Loucy (cell line): ENCODE results near the gene GOLGA5.

ENCODE experiments used
- H2AFZ ChIP-seq: fragments of 200-600 bp; sonication (generic); 2 replicates; pipeline ENCODE4 v1.6.0; 2016; ENCODE audit warnings: antibody characterized with exemption, mild to moderate bottlenecking, low read length, moderate library complexity
- H3F3A ChIP-seq: fragments of 200-600 bp; 2 replicates; pipeline ENCODE4 v1.6.0; 2016; ENCODE audit warnings: antibody characterized with exemption, low read depth, mild to moderate bottlenecking
- H3K27me3 ChIP-seq: fragments of 200-600 bp; sonication (generic); 2 replicates; pipeline ENCODE4 v1.6.1; 2014; ENCODE audit warnings: low read length, mild to moderate bottlenecking; ENCODE audit not compliant: insufficient read depth, poor library complexity, severe bottlenecking
- H3K36me3 ChIP-seq: fragments of 200-600 bp; sonication (generic); 2 replicates; pipeline ENCODE4 v1.6.1; 2016; ENCODE audit warnings: low read length; ENCODE audit not compliant: insufficient read depth
- H3K4me1 ChIP-seq: fragments of 200-600 bp; sonication (generic); 2 replicates; pipeline ENCODE4 v1.5.1; 2014; ENCODE audit warnings: low read length, mild to moderate bottlenecking; ENCODE audit not compliant: insufficient read depth, poor library complexity, severe bottlenecking
- H3K4me2 ChIP-seq: fragments of 200-600 bp; sonication (generic); 2 replicates; pipeline ENCODE4 v1.6.0; 2014; ENCODE audit warnings: antibody characterized with exemption, low read length, low read depth, mild to moderate bottlenecking; ENCODE audit not compliant: poor library complexity, severe bottlenecking
- H3K4me3 ChIP-seq: fragments of 200-600 bp; sonication (generic); 2 replicates; pipeline ENCODE4 v1.5.1; 2014; ENCODE audit warnings: low read length, mild to moderate bottlenecking, mixed read lengths; ENCODE audit not compliant: poor library complexity, severe bottlenecking
- H3K79me2 ChIP-seq: fragments of 200-600 bp; sonication (generic); 2 replicates; pipeline ENCODE4 v1.6.1; 2014; ENCODE audit warnings: low read length; ENCODE audit not compliant: insufficient read depth
- H3K9ac ChIP-seq: fragments of 200-600 bp; sonication (generic); 2 replicates; pipeline ENCODE4 v1.6.0; 2014; ENCODE audit warnings: mild to moderate bottlenecking, low read depth, low read length, moderate library complexity; ENCODE audit not compliant: poor library complexity, severe bottlenecking
- H3K9me2 ChIP-seq: fragments of 200-600 bp; sonication (generic); replicated peaks from 2 replicates; pipeline ENCODE4 v1.6.1; 2016; ENCODE audit warnings: low read depth, low read length, mixed read lengths
- H3K9me3 ChIP-seq: fragments of 200-600 bp; sonication (generic); 2 replicates; pipeline ENCODE4 v1.6.1; 2014; ENCODE audit warnings: mild to moderate bottlenecking, antibody characterized with exemption, low read length, low read depth; ENCODE audit not compliant: insufficient read depth
- H4K20me1 ChIP-seq: fragments of 200-600 bp; sonication (generic); 2 replicates; pipeline ENCODE4 v1.6.0; 2014; ENCODE audit warnings: antibody characterized with exemption, low read length, mild to moderate bottlenecking; ENCODE audit not compliant: insufficient read depth, poor library complexity, severe bottlenecking
- EZH2phosphoT487 ChIP-seq: fragments of 200-600 bp; IDR thresholded peaks from 2 replicates; pipeline ENCODE4 v1.6.1; 2018; ENCODE audit warnings: antibody characterized with exemption, mild to moderate bottlenecking, moderate library complexity, borderline replicate concordance
- TF ChIP-seq, protein P1 (sequence below): fragments of 200-600 bp; sonication (generic); conservative IDR thresholded peaks from 2 replicates; pipeline ENCODE4 v1.5.1; 2014; ENCODE audit warnings: mild to moderate bottlenecking, antibody characterized with exemption, low read length

Gene GOLGA5

DNA sequence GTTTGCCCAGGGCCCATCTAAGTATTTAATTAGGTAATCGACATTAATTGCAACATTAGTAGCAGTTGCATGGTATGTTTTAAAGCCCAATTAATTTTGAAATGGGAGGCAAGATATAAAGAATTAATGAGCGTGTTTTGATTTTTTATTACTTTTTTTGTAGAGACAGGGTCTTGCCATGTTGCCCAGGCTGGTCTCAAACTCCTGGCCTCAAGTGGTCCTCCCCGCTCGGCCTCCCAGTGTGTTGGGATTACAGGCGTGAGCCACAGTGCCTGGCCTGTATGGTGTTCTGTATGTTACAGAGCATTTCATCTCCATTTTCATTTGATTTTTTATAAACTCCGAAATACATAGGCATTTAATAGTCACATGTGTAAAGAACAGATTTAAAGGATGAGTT, 856 bp downstream of the GOLGA5 start:
- Histone ChIP-seq H3F3A (no peaks in the 10 kb centered on the region), H3K9ac (peak overlapping the region; percentile 96), H3K4me3 (peak overlapping the region; percentile 97), H3K79me2 (peaks cover 27% of the 10 kb centered on the region), H3K4me2 (peak overlapping the region; percentile 93), H3K9me2 (no peaks in the 10 kb centered on the region), H2AFZ (peak overlapping the region; percentile 59; the same call in 1 of the 2 replicates), H3K36me3 (peaks cover 7% of the 10 kb centered on the region; the same call in 1 of the 2 replicates), H3K27me3 (peaks cover 10% of the 10 kb centered on the region), H3K4me1 (peaks cover 25% of the 10 kb centered on the region), H3K9me3 (peaks cover 1% of the 10 kb centered on the region; the same call in 1 of the 2 replicates), H4K20me1 (peaks cover 13% of the 10 kb centered on the region)
- no peak for TF ChIP-seq EZH2phosphoT487
- TF ChIP-seq, protein P1, sequence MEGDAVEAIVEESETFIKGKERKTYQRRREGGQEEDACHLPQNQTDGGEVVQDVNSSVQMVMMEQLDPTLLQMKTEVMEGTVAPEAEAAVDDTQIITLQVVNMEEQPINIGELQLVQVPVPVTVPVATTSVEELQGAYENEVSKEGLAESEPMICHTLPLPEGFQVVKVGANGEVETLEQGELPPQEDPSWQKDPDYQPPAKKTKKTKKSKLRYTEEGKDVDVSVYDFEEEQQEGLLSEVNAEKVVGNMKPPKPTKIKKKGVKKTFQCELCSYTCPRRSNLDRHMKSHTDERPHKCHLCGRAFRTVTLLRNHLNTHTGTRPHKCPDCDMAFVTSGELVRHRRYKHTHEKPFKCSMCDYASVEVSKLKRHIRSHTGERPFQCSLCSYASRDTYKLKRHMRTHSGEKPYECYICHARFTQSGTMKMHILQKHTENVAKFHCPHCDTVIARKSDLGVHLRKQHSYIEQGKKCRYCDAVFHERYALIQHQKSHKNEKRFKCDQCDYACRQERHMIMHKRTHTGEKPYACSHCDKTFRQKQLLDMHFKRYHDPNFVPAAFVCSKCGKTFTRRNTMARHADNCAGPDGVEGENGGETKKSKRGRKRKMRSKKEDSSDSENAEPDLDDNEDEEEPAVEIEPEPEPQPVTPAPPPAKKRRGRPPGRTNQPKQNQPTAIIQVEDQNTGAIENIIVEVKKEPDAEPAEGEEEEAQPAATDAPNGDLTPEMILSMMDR, result no peak

DNA sequence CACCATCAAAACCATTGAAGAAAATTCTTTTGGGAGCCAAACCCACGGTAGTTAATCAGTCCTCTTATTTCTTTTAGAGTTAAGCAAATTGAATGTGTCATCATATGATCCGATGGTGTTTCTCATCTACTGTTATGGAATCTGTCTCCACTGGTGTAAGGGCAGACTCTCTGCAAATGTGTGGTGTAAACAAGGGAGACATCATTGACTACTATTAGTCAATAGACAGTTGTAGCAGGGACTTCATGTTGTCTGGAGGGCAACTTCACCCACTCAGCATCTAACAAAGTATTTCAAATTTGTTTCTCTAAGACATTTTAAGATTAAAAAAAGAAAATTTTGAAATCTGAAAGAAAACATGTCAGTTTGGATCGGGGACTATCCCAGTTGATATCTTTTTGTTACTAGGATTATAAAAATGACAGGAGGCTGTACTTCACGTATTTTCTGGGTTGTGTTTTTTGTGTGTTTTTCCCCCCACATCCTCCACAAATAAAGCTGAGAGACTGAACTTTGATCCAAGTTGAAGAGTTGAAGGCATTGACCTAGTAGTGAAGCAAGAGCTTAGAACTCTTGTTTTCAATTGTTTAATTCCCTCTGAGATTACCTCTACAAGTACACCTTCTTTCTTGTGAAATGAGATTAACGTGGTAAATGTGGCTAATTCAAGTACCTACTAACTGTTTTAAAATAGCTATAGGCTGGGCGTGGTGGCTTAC, 4.0 kb downstream of the GOLGA5 start:
- H3K4me3 ChIP-seq, result no peak overlapping the region
- H3K9ac ChIP-seq, result no peak overlapping the region
- no peaks in the 10 kb centered on the region for H3F3A ChIP-seq
- no peak overlapping the region for H3K4me2 ChIP-seq
- H3K9me3 ChIP-seq, result no peaks in the 10 kb centered on the region
- H3K36me3 ChIP-seq, result peaks cover 8% of the 10 kb centered on the region; the same call in 1 of the 2 replicates
- no peaks in the 10 kb centered on the region for H3K9me2 ChIP-seq
- peaks cover 21% of the 10 kb centered on the region for H4K20me1 ChIP-seq
- H3K79me2 ChIP-seq, result peaks cover 51% of the 10 kb centered on the region
- TF ChIP-seq, protein P1, result no peak
- no peak for TF ChIP-seq EZH2phosphoT487
- H2AFZ ChIP-seq, result no peak overlapping the region
- no peaks in the 10 kb centered on the region for H3K27me3 ChIP-seq
- peaks cover 50% of the 10 kb centered on the region for H3K4me1 ChIP-seq

DNA sequence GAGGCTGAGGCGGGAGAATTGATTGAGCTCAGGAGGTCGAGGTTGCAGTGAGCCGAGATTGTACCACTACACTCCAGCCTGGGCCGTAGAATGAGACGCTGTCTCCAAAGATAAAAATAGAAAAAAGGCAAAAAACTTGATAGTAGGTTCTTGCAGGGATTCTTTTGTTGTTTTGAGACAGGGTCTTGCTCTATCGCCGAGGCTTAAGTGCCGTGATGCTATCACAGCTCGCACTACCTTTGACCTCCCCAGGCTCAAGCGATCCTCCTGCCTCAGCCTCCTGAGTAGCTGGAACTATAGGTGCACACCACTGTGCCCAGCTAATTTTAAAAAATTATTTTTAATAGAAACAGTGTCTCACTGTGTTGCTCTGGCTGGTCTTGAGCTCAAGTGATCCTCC, 4.7 kb downstream of the GOLGA5 start:
- Histone ChIP-seq H3F3A (no peaks in the 10 kb centered on the region), H3K4me2 (no peak overlapping the region), H3K27me3 (no peaks in the 10 kb centered on the region), H3K9me3 (no peaks in the 10 kb centered on the region), H3K79me2 (peaks cover 56% of the 10 kb centered on the region), H3K4me1 (peaks cover 52% of the 10 kb centered on the region), H3K4me3 (no peak overlapping the region), H3K36me3 (peaks cover 15% of the 10 kb centered on the region), H2AFZ (no peak overlapping the region), H3K9ac (no peak overlapping the region), H3K9me2 (no peaks in the 10 kb centered on the region), H4K20me1 (peaks cover 21% of the 10 kb centered on the region)
- TF ChIP-seq EZH2phosphoT487, result no peak
- TF ChIP-seq, protein P1, result no peak
